ENCODE measurements around the gene MDN1.
"Not testable (repeated sequence)": the region's sequence is repeated elsewhere in the genome, so short reads cannot be mapped to it uniquely, and the experiment has no call there.

MDN1 gene

DNA sequence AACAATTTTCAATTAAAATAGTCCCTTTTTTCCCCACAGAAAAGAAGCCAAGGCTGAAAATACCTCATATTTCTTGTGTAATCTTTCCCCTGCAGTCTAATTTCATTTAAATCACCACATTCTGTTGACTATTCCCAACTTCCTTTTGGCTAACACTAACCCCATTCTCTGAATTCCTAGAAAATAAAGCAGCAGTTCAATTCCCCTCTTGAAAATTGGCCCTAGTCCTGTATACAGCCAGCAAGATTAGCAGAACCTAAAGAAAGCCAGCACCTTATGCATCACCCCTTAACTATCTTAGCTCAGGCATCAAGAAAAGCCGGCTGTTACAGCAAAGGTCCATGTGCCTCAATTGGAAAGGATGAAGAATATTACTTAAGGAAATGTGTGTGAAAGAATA is 69.7 kb downstream of the MDN1 start:
- DNase-seq (ENCODE audit: low read depth), result no peak
- no peak overlapping the region for H3K4me3 ChIP-seq (ENCODE audit: low read depth, low read length)
- TF ChIP-seq, protein P1, sequence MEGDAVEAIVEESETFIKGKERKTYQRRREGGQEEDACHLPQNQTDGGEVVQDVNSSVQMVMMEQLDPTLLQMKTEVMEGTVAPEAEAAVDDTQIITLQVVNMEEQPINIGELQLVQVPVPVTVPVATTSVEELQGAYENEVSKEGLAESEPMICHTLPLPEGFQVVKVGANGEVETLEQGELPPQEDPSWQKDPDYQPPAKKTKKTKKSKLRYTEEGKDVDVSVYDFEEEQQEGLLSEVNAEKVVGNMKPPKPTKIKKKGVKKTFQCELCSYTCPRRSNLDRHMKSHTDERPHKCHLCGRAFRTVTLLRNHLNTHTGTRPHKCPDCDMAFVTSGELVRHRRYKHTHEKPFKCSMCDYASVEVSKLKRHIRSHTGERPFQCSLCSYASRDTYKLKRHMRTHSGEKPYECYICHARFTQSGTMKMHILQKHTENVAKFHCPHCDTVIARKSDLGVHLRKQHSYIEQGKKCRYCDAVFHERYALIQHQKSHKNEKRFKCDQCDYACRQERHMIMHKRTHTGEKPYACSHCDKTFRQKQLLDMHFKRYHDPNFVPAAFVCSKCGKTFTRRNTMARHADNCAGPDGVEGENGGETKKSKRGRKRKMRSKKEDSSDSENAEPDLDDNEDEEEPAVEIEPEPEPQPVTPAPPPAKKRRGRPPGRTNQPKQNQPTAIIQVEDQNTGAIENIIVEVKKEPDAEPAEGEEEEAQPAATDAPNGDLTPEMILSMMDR (IDR thresholded peaks at IDR 0.05; ENCODE audit: low read depth, low read length, missing control alignments), result no peak

DNA sequence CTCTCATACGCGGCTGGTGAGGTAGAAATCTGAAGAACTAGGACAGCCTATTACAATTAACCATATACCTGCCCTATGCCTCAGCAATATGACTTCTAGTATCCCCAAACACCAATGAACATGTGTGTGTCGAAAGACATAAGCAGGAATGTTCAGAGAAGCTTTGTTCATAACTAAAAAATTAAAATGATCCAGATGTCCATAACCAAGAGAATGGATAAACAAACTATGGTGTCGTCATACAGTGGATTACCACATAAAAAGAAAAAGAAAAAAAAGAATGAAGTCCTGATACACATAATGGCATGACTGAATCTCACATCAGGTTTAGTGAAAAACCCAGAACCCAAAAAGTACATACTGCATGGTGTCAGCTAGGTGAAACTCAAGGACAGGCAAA is 73.9 kb downstream of the MDN1 start:
- H3K4me3 ChIP-seq (ENCODE audit: low read depth, low read length), result no peak overlapping the region
- TF ChIP-seq, protein P1 (IDR thresholded peaks at IDR 0.05; ENCODE audit: low read depth, low read length, missing control alignments), result no peak
- DNase-seq (ENCODE audit: low read depth), result no peak

DNA sequence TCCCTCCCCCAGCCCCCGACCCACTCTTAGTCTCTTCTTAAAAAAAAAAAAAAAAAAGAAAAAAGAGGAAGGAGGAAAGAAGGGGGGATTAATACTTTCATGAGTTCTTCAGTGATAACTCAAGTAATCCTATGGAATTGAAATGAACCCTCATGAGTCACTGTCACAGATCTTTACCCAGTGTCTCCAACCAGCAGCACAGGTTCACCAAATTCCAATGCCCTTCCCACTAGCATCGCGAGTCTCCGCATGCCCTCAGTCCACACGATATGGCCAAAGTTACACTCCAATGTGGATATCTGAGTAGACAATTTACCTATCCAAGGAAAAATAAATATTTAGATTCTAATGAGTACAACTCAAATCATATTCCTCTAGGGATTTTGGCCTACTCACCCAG is 74.5 kb downstream of the MDN1 start:
- TF ChIP-seq, protein P1 (IDR thresholded peaks at IDR 0.05; ENCODE audit: low read depth, low read length, missing control alignments), result no peak
- no peak for DNase-seq (ENCODE audit: low read depth)

DNA sequence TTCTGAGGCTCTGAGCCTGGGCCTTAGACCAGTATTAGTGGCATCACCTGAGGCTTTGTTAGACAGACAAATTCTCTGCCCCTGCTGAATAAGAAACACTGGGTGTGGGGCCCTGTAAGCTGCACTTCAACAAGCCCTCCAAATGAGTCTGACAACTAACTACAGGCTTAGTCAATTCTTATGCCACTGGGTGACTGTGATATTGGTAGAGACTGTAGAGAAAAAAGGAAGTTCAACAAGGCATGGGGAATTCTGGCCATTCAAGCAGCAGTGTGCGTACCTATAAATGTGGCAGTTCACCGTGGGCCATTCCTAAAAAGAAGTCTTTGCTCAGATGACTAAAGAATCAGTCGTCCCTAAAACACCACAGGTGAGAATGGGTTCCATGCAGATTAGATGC is 82.7 kb downstream of the MDN1 start:
- H3K4me3 ChIP-seq (ENCODE audit: low read depth, low read length), result no peak overlapping the region
- DNase-seq (ENCODE audit: low read depth), result no peak
- TF ChIP-seq, protein P1 (IDR thresholded peaks at IDR 0.05; ENCODE audit: low read depth, low read length, missing control alignments), result no peak

More for the DNA sequence above, 74.5 kb downstream of the MDN1 start:
- H3K4me3 ChIP-seq (ENCODE audit: low read depth, low read length), result no peak overlapping the region

DNA sequence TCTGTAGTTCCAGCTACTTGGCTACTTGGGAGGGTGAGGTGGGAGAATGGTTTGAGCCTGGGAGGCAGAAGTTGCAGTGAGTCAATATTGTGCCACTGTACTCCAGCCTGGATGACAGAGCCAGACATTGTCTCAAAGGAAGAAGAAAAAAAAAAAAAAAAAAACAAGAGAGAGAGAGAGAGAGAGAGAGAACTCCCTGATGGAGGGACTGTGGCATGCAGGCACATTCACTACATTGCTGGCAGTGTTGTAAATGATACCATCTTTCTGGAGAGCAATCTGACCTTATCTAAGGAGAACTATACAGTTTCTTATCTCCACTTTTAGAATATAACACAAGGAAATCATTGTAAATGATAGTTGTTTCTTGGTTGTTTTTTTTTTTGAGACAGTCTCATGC is 85.1 kb downstream of the MDN1 start:
- TF ChIP-seq, protein P1 (IDR thresholded peaks at IDR 0.05; ENCODE audit: low read depth, low read length, missing control alignments), result no peak
- H3K4me3 ChIP-seq (ENCODE audit: low read depth, low read length), result no peak overlapping the region
- no peak for DNase-seq (ENCODE audit: low read depth)

DNA sequence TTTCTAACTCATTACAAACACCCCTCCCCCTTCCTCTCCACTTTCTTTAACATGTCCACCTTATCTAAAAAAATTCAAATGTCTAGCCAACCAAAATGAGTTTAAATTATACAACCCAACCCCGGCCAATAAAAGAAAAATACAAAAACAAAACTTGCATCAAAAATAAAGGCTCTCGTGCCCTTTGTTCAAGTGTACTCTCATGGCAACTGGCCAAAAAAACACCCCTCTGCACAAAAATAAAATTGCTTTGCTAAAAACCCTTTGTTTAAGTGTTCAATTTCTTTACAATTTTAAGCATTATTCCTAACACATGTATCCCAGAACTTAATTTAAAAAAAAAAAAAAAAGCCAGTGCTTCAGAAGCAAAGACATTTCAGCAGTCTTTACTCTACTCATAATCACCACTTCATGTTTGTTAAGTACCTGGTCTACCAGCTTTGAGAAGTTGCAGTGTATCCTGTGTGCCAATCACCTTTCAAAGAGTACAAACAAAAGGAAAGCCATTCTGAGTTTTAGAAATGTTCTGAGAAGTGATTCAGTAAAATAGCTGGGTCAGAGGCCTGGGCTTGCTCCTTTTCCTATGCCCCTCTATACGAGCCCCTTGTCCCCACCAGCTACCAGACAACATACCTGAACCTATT is 87.5 kb downstream of the MDN1 start:
- DNase-seq (ENCODE audit: low read depth), result no peak
- H3K4me3 ChIP-seq (ENCODE audit: low read depth, low read length), result no peak overlapping the region
- TF ChIP-seq, protein P1 (IDR thresholded peaks at IDR 0.05; ENCODE audit: low read depth, low read length, missing control alignments), result no peak

DNA sequence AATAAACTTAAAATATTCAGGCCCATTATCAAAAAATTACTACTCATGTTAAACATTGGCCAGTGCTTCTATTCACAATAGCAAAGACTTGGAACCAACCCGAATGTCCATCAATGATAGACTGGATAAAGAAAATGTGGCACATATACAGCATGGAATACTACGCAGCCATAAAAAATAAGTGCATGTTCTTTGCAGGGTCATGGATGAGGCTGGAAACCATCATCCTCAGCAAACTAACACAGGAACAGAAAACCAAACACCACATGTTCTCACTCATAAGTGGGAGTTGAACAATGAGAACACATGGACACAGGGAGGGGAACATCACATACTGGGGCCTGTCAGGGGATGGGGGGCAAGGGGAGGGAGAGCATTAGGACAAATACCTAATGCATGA is 88.3 kb downstream of the MDN1 start:
- DNase-seq (ENCODE audit: low read depth); H3K4me3 ChIP-seq (ENCODE audit: low read depth, low read length): not testable (repeated sequence)
